G401 (cell line): Measurements from ENCODE around the gene ERMARD. TPM values are rescaled to one million over a fixed set of nuclear protein-coding genes. Genes with fewer than 3 reads are reported as not detected.

ENCODE experiments used
- DNase-seq: peaks from one replicate; pipeline ENCODE4 v3.0.0-alpha.2; 2015; ENCODE audit warnings: low spot score
- in situ Hi-C: cut with HindIII; loops from 2 replicates; pipeline ENCODE4 v1.10.0; 2016; ENCODE audit warnings: low sequenced_read_pairs, mixed read lengths
- total RNA-seq: library from RNA; depleted of rRNA; stranded (reverse); fragments of >200 nt; shearing (Covaris generic); gene quantifications from 2 replicates; pipeline ENCODE4 v1.2.3, GENCODE V29; 2014; rRNA removed

The ERMARD gene
- 15.8 and 26.2 TPM in 2 replicates for total RNA-seq

GRCh38 chr6:169751242-169752073 is at the start of gene ERMARD, which contains the start of gene DYNLT2:
Gene ERMARD, plus strand, starts transcription at chr6:169751622. Its CDS starts 36 bp downstream, at chr6:169751658.
Gene DYNLT2, minus strand, starts transcription at chr6:169751572. Its CDS starts 114 bp downstream, at chr6:169751458.
- peak; percentile 91 for DNase-seq
- in situ Hi-C loops, result no loop called here

GRCh38 chr6:169701954-169702839 is 49.2 kb upstream of the ERMARD start, which contains the start of the genes C6orf120 and WDR27:
Gene C6orf120, plus strand, starts transcription at chr6:169702126. Its CDS starts 334 bp downstream, at chr6:169702460.
Gene WDR27, minus strand, starts transcription at chr6:169702029. Its CDS starts 13,024 bp downstream, at chr6:169689005.
- in situ Hi-C loops, result no loop called here
- peak; percentile 92 for DNase-seq

- in situ Hi-C loops, result no loop called here
Observed at GRCh38 chr6:169702840-169703246, 48.6 kb upstream of the ERMARD start.

GRCh38 chr6:169707772-169708171 is 43.6 kb upstream of the ERMARD start:
- in situ Hi-C loops, result no loop called here
- no peak for DNase-seq

More at GRCh38 chr6:169702840-169703246, 48.6 kb upstream of the ERMARD start:
- no peak for DNase-seq

DNA sequence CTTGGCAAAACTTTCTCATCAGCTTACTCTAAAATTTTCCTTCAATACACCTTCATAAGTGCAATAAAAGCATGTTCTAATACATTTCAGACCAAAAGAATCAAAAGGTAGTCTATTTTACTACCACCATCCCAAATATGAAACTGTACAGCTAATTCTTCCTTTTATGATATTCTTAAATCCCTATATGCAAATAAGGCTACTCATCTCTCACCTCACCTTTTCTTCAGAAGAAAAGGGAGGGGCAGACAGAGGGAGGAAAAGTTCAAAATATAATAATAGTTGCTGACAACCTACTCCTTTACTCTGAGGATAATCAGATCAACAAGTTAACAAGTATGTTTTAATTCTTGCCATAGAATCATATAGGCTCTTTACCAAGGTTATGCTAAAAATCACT is 42.1 kb upstream of the ERMARD start:
- DNase-seq, result no peak
- in situ Hi-C loops, result no loop called here

DNA sequence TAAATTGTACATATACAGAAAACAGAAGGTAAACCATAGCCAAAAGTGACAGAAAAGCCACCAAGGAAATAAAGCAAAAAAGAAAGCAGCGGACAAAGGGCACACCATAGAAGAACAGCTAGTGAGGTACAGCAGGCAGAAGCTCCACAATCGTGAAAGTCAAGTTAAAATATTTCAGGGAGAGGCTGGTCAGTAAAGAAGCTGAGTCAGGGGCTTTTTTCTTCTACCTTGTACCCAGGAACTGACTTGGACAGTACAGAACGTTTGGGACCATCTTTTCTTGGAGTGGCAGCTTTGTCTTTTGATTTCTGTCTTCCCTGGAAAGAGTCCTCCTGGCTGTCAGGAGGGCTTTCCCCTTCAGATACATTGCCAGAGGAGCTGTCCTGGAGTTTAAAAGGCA is 41.4 kb upstream of the ERMARD start:
- in situ Hi-C loops, result no loop called here
- no peak for DNase-seq

DNA sequence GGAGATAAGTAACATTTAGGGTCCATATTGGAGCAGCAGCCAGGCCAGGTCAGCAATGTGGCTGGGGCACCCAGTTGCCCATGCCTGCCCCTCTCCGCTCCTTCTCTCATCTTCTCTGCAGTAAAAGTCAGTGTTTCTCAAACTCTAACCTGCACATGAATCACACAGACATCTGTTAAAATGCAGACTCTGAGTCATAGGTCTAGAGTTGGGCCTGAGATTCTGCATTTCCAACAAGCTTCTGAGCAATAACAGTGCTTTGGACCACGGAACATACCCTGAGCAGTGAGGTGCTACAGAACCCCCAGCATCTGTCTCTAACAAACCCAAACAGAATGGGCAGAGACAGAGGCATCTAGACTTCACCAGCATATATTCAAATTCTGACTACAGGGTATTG is 37.2 kb upstream of the ERMARD start:
- DNase-seq, result no peak
- in situ Hi-C loops, result no loop called here

GRCh38 chr6:169714595-169714994 is 36.8 kb upstream of the ERMARD start:
- in situ Hi-C loops, result no loop called here

DNA sequence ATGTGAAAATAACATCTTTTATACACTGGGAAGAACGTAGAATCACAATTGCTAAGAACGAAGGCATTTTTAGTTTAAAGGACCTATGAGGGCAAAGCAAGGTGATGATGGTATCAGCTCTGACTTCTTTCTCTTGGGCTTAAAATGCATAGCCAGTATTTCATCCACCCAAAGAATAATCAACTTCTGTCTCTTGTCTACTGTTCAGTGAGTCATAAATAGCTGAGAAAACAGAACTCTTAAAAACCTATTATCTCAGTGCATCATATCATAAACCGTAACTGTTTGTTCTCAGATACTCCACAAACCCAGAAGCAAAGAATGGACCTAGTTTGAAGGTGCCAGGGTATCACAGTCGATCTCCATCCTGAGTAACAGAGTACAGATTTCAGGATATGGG is 32.3 kb upstream of the ERMARD start:
- in situ Hi-C loops, result no loop called here
- no peak for DNase-seq

More at GRCh38 chr6:169714595-169714994, 36.8 kb upstream of the ERMARD start:
- no peak for DNase-seq

DNA sequence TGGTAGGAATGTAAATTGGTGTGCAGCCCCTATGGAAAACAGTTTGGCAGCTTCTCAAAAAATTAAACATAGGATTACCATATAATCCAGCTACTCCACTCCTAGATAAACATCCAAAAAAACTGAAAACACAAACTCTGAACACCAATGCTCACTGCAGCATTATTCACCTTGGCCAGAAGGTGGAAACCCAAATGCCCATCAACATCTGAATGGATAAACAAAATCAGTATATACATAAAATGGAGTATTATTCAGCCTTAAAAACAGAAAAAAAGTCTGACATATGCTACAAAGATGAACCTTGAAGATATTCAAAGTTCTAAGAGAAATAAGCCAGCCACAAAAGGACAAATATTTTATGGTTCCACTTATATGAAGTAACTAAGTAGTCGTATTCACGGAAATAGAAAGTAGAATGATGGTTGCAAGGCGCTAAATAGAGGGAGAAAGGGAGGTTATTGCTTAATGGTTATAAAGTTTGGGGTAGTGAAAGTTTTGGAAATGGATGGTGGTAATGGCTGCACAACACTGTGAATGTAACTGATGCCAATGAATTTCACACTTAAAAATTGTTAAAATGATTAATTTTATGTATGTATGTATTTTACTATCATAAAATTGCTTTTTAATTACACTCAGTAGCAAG is 31.1 kb upstream of the ERMARD start:
- no peak for DNase-seq
- in situ Hi-C loops, result no loop called here

GRCh38 chr6:169722362-169723199 is 28.8 kb upstream of the ERMARD start:
- peak; percentile 30 for DNase-seq
- in situ Hi-C loops, result no loop called here

DNA sequence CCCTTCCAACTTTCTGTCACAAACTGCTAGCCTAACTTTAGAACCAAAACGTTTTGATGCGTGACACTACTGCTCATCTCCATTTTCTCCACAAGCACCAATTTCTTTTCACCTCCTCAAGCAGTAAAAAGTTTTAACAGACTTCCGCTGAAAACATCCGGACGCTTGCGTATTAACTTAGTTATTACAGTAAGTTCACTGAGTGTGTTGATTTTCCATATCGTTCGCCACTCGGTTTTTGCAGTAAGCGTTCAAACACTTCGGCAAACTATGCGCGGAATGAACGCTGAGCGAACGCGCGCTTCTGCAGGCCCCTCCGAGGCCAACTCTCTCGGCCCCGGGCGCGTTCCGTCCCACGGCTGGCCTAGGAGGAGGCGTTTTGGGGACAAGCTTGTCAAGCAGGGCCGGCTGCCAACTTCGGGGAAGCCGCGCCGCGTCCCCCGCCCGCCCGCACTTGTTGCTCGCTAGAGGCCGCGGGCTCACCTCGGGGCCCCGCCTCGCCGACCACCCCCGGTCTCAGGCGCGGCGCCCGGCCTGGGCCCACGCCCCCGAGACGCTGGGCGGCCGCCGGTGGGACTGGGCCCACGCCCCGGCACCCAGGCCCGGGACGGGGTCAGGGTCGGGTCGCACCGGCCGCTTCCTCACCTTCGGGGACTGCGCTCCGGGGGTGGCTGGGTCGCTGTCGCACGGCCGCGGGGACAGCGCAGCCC is 28.1 kb upstream of the ERMARD start:
- in situ Hi-C loops, result no loop called here

GRCh38 chr6:169723991-169724493 is 27.4 kb upstream of the ERMARD start:
- peak; percentile 33 for DNase-seq
- in situ Hi-C loops, result no loop called here

More for the DNA sequence above, 28.1 kb upstream of the ERMARD start:
- peak; percentile 70 for DNase-seq

- DNase-seq, result peak; percentile 43
- in situ Hi-C loops, result no loop called here
Observed at GRCh38 chr6:169724494-169725124, 26.8 kb upstream of the ERMARD start, which contains the start of gene PHF10. Gene PHF10, minus strand, starts transcription at chr6:169724500. Its CDS starts 569 bp downstream, at chr6:169723931.

- DNase-seq, result peak; percentile 48
- in situ Hi-C loops, result no loop called here
Observed at GRCh38 chr6:169725125-169726048, 26.0 kb upstream of the ERMARD start.

DNA sequence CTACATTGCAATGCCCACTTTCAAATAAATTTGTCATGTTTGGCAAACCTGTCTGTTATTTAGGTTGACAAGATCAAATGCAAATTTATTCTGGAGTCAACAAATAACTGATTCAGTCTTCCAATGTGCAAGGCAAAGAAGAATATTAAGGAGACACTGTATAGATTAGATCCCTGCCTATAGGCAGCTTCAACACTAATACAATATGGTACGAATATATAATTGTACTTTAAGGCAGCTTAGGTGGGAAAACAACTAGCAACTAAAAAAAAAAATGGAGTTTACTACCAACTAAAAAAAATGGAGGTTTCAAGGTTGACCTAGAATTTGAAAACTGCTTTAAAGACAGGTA is 25.4 kb upstream of the ERMARD start:
- no peak for DNase-seq
- in situ Hi-C loops, result no loop called here
